Caco-2 (cell line): ENCODE data around the gene NLGN1. TPM values are rescaled to one million over a fixed set of nuclear protein-coding genes. Genes with fewer than 3 reads are reported as not detected.

Experiments
- BruUV-seq: library from RNA; stranded (reverse); fragments of 400-500 nt; replicated peaks from 2 replicates; lab custom pipeline; 2021; lab: Mats Ljungman, UMichigan
- CTCF ChIA-PET: fragments of 300-600 bp; sonication (Branson Sonifier 250); formaldehyde crosslinking; loops from one replicate; lab custom pipeline; 2022; ENCODE audit warnings: antibody characterized with exemption; lab: Charles Lee
- POLR2A ChIA-PET: fragments of 300-600 bp; sonication (Branson Sonifier 250); formaldehyde crosslinking; loops from one replicate; lab custom pipeline; 2022; ENCODE audit warnings: antibody characterized with exemption; lab: Charles Lee
- DNase-seq, 2 experiments: peaks; one replicate each; pipeline versions ENCODE4 v3.0.0 to v3.0.0-alpha.2; 2020 to 2022
- H3K27me3 ChIP-seq: replicated peaks from 2 replicates; pipeline ENCODE4 v1.6.0; 2011; ENCODE audit warnings: low read length; ENCODE audit not compliant: control insufficient read depth, insufficient read depth
- H3K36me3 ChIP-seq: 2 replicates; pipeline ENCODE4 v1.5.1; 2011; ENCODE audit warnings: low read length; ENCODE audit not compliant: control insufficient read depth, insufficient read depth
- H3K4me1 ChIP-seq: fragments of 250-450 bp; sonication (Bioruptor Pico); 2 replicates; pipeline ENCODE4 v1.5.1; 2020; ENCODE audit warnings: mild to moderate bottlenecking
- H3K4me3 ChIP-seq: 2 replicates; pipeline ENCODE4 v1.5.1; 2011; ENCODE audit warnings: low read depth, mild to moderate bottlenecking, control low read depth, low read length
- H3K9me3 ChIP-seq: fragments of 250-450 bp; sonication (Bioruptor Pico); 2 replicates; pipeline ENCODE4 v1.5.1; 2020; ENCODE audit warnings: mild to moderate bottlenecking, moderate library complexity
- H3K27ac Mint-ChIP-seq: one replicate; pipeline ENCODE4 v1.8.0; 2022; ENCODE audit warnings: mixed read lengths; ENCODE audit not compliant: unreplicated experiment
- H3K27me3 Mint-ChIP-seq: one replicate; pipeline ENCODE4 v1.8.0; 2022; ENCODE audit warnings: mixed read lengths; ENCODE audit not compliant: insufficient read depth, unreplicated experiment
- H3K36me3 Mint-ChIP-seq: one replicate; pipeline ENCODE4 v1.8.0; 2022; ENCODE audit warnings: mild to moderate bottlenecking, mixed read lengths; ENCODE audit not compliant: insufficient read depth, unreplicated experiment
- H3K4me1 Mint-ChIP-seq: one replicate; pipeline ENCODE4 v1.8.0; 2022; ENCODE audit warnings: low read depth, mixed read lengths; ENCODE audit not compliant: unreplicated experiment
- H3K4me3 Mint-ChIP-seq: one replicate; pipeline ENCODE4 v1.8.0; 2022; ENCODE audit warnings: mild to moderate bottlenecking, moderate library complexity, mixed read lengths; ENCODE audit not compliant: unreplicated experiment
- H3K9me3 Mint-ChIP-seq: one replicate; pipeline ENCODE4 v1.8.0; 2022; ENCODE audit warnings: mixed read lengths; ENCODE audit not compliant: unreplicated experiment
- CTCF ChIP-seq, 2 experiments: fragments of 200-600 bp in 1 of 2; IDR thresholded peaks; 1 replicate in 1 of 2; 2 replicates in 1 of 2; pipeline versions ENCODE4 v1.5.1 to v1.8.0; 2011 to 2022; ENCODE audit warnings: antibody characterized with exemption in 1 of 2, control low read depth in 1 of 2, inconsistent platforms in 1 of 2, low read depth in 1 of 2, low read length in 1 of 2, mild to moderate bottlenecking in 1 of 2, moderate library complexity in 1 of 2; ENCODE audit not compliant: insufficient read depth in 1 of 2, severe bottlenecking in 1 of 2, unreplicated experiment in 1 of 2
- intact Hi-C: fragments of 100-400 bp; cut with micrococcal nuclease; formaldehyde crosslinking; loops from one replicate; pipeline ENCODE4 v1.10.0; 2022; ENCODE audit not compliant: unreplicated experiment
- total RNA-seq: library from RNA; stranded (reverse); gene quantifications from 2 replicates; pipeline ENCODE4 v1.2.3, GENCODE V29; 2022

Gene NLGN1
- total RNA-seq, 1 experiment from 2014 or later, result not detected

GRCh38 chr3:173676094-173676493 lies 278.6 kb downstream of the NLGN1 start:
- DNase-seq, result no peak
- no peak for TF ChIP-seq CTCF (IDR thresholded peaks at IDR 0.05; ENCODE audit: insufficient read depth in 1 of 2, low read depth in 1 of 2, low read length in 1 of 2, severe bottlenecking in 1 of 2, unreplicated experiment in 1 of 2)
- Mint-ChIP-seq H3K9me3 (no peaks in the 10 kb centered on the region), H3K27ac (no peak overlapping the region), H3K4me3 (no peak overlapping the region), H3K36me3 (no peaks in the 10 kb centered on the region), H3K4me1 (no peaks in the 10 kb centered on the region), H3K27me3 (no peaks in the 10 kb centered on the region)
- Histone ChIP-seq H3K4me1 (no peaks in the 10 kb centered on the region), H3K36me3 (no peaks in the 10 kb centered on the region), H3K27me3 (no peaks in the 10 kb centered on the region), H3K4me3 (no peak overlapping the region), H3K9me3 (no peaks in the 10 kb centered on the region)
- CTCF ChIA-PET, result no interaction called here
- POLR2A ChIA-PET, result no interaction called here
- BruUV-seq, result no TSS peak
- intact Hi-C loops, result no loop called here

GRCh38 chr3:173681188-173681678 lies 283.7 kb downstream of the NLGN1 start:
- no TSS peak for BruUV-seq
- no peaks in the 10 kb centered on the region for H3K27me3 ChIP-seq
- no peaks in the 10 kb centered on the region for H3K36me3 ChIP-seq
- H3K4me3 Mint-ChIP-seq, result no peak overlapping the region
- no peaks in the 10 kb centered on the region for H3K9me3 ChIP-seq
- H3K27me3 Mint-ChIP-seq, result no peaks in the 10 kb centered on the region
- H3K27ac Mint-ChIP-seq, result no peak overlapping the region
- CTCF ChIA-PET, result no interaction called here
- no peak overlapping the region for H3K4me3 ChIP-seq
- POLR2A ChIA-PET, result no interaction called here
- no peaks in the 10 kb centered on the region for H3K4me1 ChIP-seq
- no peaks in the 10 kb centered on the region for H3K9me3 Mint-ChIP-seq
- no peak for TF ChIP-seq CTCF (IDR thresholded peaks at IDR 0.05; ENCODE audit: insufficient read depth in 1 of 2, low read depth in 1 of 2, low read length in 1 of 2, severe bottlenecking in 1 of 2, unreplicated experiment in 1 of 2)
- intact Hi-C loops, result no loop called here
- H3K4me1 Mint-ChIP-seq, result no peaks in the 10 kb centered on the region
- no peaks in the 10 kb centered on the region for H3K36me3 Mint-ChIP-seq
- no peak for DNase-seq

- no peak overlapping the region for H3K27ac Mint-ChIP-seq
- POLR2A ChIA-PET, result no interaction called here
- intact Hi-C loops, result no loop called here
These were observed 287.9 kb downstream of the NLGN1 start for GRCh38 chr3:173685456-173685855.

More at GRCh38 chr3:173685456-173685855, 287.9 kb downstream of the NLGN1 start:
- no TSS peak for BruUV-seq
- no peak for DNase-seq
- Mint-ChIP-seq H3K4me3 (no peak overlapping the region), H3K9me3 (no peaks in the 10 kb centered on the region), H3K36me3 (no peaks in the 10 kb centered on the region), H3K4me1 (peaks cover 8% of the 10 kb centered on the region), H3K27me3 (no peaks in the 10 kb centered on the region)
- Histone ChIP-seq H3K36me3 (no peaks in the 10 kb centered on the region), H3K9me3 (no peaks in the 10 kb centered on the region), H3K4me1 (0 out of 2 replicates have a peak, but pooled peaks cover 4% of the 10 kb centered on the region), H3K4me3 (no peak overlapping the region), H3K27me3 (no peaks in the 10 kb centered on the region)
- CTCF ChIA-PET, result no interaction called here
- no peak for TF ChIP-seq CTCF (IDR thresholded peaks at IDR 0.05; ENCODE audit: insufficient read depth in 1 of 2, low read depth in 1 of 2, low read length in 1 of 2, severe bottlenecking in 1 of 2, unreplicated experiment in 1 of 2)
